HepG2 (cell line): ENCODE results near the gene B3GNT9. TPM values are rescaled to one million over a fixed set of nuclear protein-coding genes. Genes with fewer than 3 reads are reported as not detected.

Source experiments
- AKAP8 ChIP-seq: sonication (generic); formaldehyde crosslinking; IDR thresholded peaks from 2 replicates; pipeline ENCODE4 v1.5.1; 2020; ENCODE audit warnings: mild to moderate bottlenecking, missing genetic modification reagents
- CEBPG ChIP-seq: IDR thresholded peaks from 2 replicates; pipeline ENCODE4 v1.6.1; 2016
- FIP1L1 ChIP-seq: fragments of 200-400 bp; formaldehyde crosslinking; IDR thresholded peaks from 2 replicates; pipeline ENCODE4 v1.6.1; 2018; ENCODE audit warnings: low read depth, mild to moderate bottlenecking, low read length, moderate library complexity, borderline replicate concordance; ENCODE audit not compliant: insufficient read depth
- FOXC1 ChIP-seq: sonication (generic); formaldehyde crosslinking; IDR thresholded peaks from 2 replicates; pipeline ENCODE4 v1.8.0; 2022; ENCODE audit warnings: mild to moderate bottlenecking, missing genetic modification reagents, borderline replicate concordance
- GTF2F1 ChIP-seq: fragments of 150-350 bp; IDR thresholded peaks from 2 replicates; pipeline ENCODE4 v1.6.1; 2014; ENCODE audit warnings: low read length
- MAZ ChIP-seq, 2 experiments: sonication (generic) in 1 of 2; formaldehyde crosslinking in 1 of 2; IDR thresholded peaks; 2 replicates each; pipeline versions ENCODE4 v1.5.0 to v1.6.1; 2012 to 2020; ENCODE audit warnings: low read depth in 2 of 2, mild to moderate bottlenecking in 2 of 2, borderline replicate concordance in 1 of 2, improper control_type of control experiment in 1 of 2, low read length in 1 of 2, missing genetic modification reagents in 1 of 2, moderate library complexity in 1 of 2
- MBNL3 ChIP-seq: fragments of 250-450 bp; sonication (Bioruptor Pico); conservative IDR thresholded peaks from 2 replicates; pipeline ENCODE4 v1.8.0; 2022; ENCODE audit warnings: mild to moderate bottlenecking, inconsistent platforms
- PHF8 ChIP-seq: sonication (generic); formaldehyde crosslinking; IDR thresholded peaks from 2 replicates; pipeline ENCODE4 v1.5.0; 2020; ENCODE audit warnings: missing genetic modification reagents
- TCF7 ChIP-seq: sonication (generic); IDR thresholded peaks from 2 replicates; pipeline ENCODE4 v1.6.1; 2016; ENCODE audit warnings: antibody characterized with exemption, low read depth
- TEAD3 ChIP-seq: optimal IDR thresholded peaks from 2 replicates; pipeline ENCODE3; 2016; ENCODE audit warnings: borderline replicate concordance
- ZBTB8A ChIP-seq: sonication (generic); formaldehyde crosslinking; IDR thresholded peaks from 2 replicates; pipeline ENCODE4 v1.4.0; 2020; ENCODE audit warnings: mild to moderate bottlenecking, low read depth, missing genetic modification reagents, borderline replicate concordance
- ZC3H4 ChIP-seq: sonication (generic); formaldehyde crosslinking; IDR thresholded peaks from 2 replicates; pipeline ENCODE4 v1.4.0; 2020; ENCODE audit warnings: missing genetic modification reagents, borderline replicate concordance
- ZFP36L1 ChIP-seq: sonication (generic); formaldehyde crosslinking; IDR thresholded peaks from 2 replicates; pipeline ENCODE4 v1.8.0; 2022; ENCODE audit warnings: mild to moderate bottlenecking, missing genetic modification reagents, moderate library complexity
- ZNF12 ChIP-seq: sonication (generic); formaldehyde crosslinking; IDR thresholded peaks from 2 replicates; pipeline ENCODE4 v1.5.0; 2020; ENCODE audit warnings: missing genetic modification reagents
- ZNF629 ChIP-seq: sonication (generic); formaldehyde crosslinking; conservative IDR thresholded peaks from 2 replicates; pipeline ENCODE4 v1.5.0; 2020; ENCODE audit warnings: missing genetic modification reagents
- ZSCAN22 ChIP-seq: sonication (generic); formaldehyde crosslinking; IDR thresholded peaks from 2 replicates; pipeline ENCODE4 v1.4.0; 2020; ENCODE audit warnings: mild to moderate bottlenecking, missing genetic modification reagents
- polyA plus RNA-seq, 8 experiments: library from polyadenylated mRNA; depleted of rRNA in 3 of 8; stranded (reverse) in 7 of 8; unstranded in 1 of 8; fragments of >200 nt; fragmentation: Illumina TruSeq in 4 of 8; extraction: Trizol in 4 of 8; gene quantifications; 2 replicates each; pipeline versions ENCODE4 v1.2.1 to v1.2.3, GENCODE V29; 2011 to 2016; ENCODE audit warnings: low read depth in 4 of 8, missing spikeins in 1 of 8, mixed read lengths in 1 of 8; ENCODE audit not compliant: insufficient read depth in 1 of 8
- total RNA-seq, 5 experiments: library from RNA; depleted of rRNA; stranded (reverse); fragments of >200 nt; fragmentation: Illumina TruSeq; extraction: Trizol; gene quantifications; 2 replicates each; pipeline ENCODE4 v1.2.3, GENCODE V29; 2016; ENCODE audit warnings: low read depth in 1 of 5
- TF ChIP-seq, protein P1 (sequence below): IDR thresholded peaks from 2 replicates; pipeline ENCODE4 v1.6.1; 2016; ENCODE audit warnings: mild to moderate bottlenecking
- TF ChIP-seq, protein P2 (sequence below): sonication (generic); formaldehyde crosslinking; IDR thresholded peaks from 2 replicates; pipeline ENCODE4 v1.8.0; 2022; ENCODE audit warnings: mild to moderate bottlenecking, missing genetic modification reagents; ENCODE audit not compliant: insufficient replicate concordance
- TF ChIP-seq, protein P3 (sequence below): sonication (generic); formaldehyde crosslinking; conservative IDR thresholded peaks from 2 replicates; pipeline ENCODE4 v1.4.0; 2020; ENCODE audit warnings: mild to moderate bottlenecking, missing genetic modification reagents, moderate library complexity
- TF ChIP-seq, protein P4 (sequence below): sonication (generic); formaldehyde crosslinking; IDR thresholded peaks from 2 replicates; pipeline ENCODE4 v1.4.0; 2020; ENCODE audit warnings: low read depth, mild to moderate bottlenecking, missing genetic modification reagents

Gene B3GNT9
- total and polyA plus RNA-seq, 2 of the 13 experiments (the other 11 are each of a cell fraction or from before 2014, with no cell fraction given), result 1.5 to 3.1 TPM

DNA sequence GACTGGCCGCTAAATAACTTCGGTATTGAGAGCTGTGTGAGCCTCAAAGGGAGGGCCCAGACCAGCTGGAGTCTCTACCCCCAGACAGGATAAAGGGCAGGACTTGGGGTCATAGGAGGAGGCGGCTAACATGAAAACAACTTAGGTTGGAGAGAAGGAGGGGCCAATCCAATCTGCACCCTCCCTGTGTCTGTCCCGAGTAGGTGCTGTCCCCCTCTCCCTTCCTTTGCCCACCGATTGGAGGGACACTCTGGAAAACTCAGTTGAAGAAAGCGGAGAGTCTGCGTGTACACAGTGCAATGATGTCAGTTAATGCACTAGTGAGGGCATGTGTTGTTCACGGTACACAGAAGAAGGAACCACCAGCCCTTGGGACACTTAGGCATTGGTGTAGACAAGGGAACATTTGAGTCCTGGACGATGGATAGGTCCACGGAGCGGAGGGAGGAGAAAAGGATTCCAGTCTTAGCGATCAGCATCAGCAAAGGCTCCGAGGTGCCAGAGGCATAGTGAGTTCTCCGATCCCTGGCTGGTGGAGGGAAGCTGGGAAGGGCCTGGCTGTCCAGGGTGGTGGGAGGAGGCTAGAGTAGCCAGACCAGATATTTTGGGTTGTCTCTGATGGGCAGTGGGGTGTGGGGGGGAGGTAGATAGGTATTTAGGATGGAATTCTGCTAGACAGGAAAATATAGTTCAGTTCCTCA, 20.3 kb upstream of the B3GNT9 start (continued):
- TF ChIP-seq ZNF12 (CRISPR knock-in tag) (no peak), PHF8 (CRISPR knock-in tag) (no peak), ZFP36L1 (CRISPR knock-in tag) (no peak), ZC3H4 (peak; percentile 17; the same call in 1 of the 2 replicates), GTF2F1 (no peak), ZNF629 (CRISPR knock-in tag) (no peak), CEBPG (CRISPR knock-in tag) (no peak), MAZ (IDR thresholded peaks at IDR 0.05; ENCODE audit: borderline replicate concordance, low read depth, low read length) (no peak), MAZ (CRISPR knock-in tag; IDR thresholded peaks at IDR 0.05; ENCODE audit: low read depth) (no peak), ZSCAN22 (CRISPR knock-in tag) (no peak), ZBTB8A (CRISPR knock-in tag) (no peak), AKAP8 (no peak), TEAD3 (CRISPR knock-in tag) (peak; percentile 28), MBNL3 (CRISPR knock-in tag) (no peak), FOXC1 (CRISPR knock-in tag) (0 out of 2 replicates have a peak, but pooled peaks have one; percentile 79), FIP1L1 (no peak), TCF7 (no peak; the same call in 1 of the 2 replicates)
- TF ChIP-seq, protein P1, sequence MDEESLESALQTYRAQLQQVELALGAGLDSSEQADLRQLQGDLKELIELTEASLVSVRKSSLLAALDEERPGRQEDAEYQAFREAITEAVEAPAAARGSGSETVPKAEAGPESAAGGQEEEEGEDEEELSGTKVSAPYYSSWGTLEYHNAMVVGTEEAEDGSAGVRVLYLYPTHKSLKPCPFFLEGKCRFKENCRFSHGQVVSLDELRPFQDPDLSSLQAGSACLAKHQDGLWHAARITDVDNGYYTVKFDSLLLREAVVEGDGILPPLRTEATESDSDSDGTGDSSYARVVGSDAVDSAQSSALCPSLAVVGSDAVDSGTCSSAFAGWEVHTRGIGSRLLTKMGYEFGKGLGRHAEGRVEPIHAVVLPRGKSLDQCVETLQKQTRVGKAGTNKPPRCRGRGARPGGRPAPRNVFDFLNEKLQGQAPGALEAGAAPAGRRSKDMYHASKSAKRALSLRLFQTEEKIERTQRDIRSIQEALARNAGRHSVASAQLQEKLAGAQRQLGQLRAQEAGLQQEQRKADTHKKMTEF (CRISPR knock-in tag), result no peak
- TF ChIP-seq, protein P2, sequence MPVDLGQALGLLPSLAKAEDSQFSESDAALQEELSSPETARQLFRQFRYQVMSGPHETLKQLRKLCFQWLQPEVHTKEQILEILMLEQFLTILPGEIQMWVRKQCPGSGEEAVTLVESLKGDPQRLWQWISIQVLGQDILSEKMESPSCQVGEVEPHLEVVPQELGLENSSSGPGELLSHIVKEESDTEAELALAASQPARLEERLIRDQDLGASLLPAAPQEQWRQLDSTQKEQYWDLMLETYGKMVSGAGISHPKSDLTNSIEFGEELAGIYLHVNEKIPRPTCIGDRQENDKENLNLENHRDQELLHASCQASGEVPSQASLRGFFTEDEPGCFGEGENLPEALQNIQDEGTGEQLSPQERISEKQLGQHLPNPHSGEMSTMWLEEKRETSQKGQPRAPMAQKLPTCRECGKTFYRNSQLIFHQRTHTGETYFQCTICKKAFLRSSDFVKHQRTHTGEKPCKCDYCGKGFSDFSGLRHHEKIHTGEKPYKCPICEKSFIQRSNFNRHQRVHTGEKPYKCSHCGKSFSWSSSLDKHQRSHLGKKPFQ (CRISPR knock-in tag), result no peak
- TF ChIP-seq, protein P3, sequence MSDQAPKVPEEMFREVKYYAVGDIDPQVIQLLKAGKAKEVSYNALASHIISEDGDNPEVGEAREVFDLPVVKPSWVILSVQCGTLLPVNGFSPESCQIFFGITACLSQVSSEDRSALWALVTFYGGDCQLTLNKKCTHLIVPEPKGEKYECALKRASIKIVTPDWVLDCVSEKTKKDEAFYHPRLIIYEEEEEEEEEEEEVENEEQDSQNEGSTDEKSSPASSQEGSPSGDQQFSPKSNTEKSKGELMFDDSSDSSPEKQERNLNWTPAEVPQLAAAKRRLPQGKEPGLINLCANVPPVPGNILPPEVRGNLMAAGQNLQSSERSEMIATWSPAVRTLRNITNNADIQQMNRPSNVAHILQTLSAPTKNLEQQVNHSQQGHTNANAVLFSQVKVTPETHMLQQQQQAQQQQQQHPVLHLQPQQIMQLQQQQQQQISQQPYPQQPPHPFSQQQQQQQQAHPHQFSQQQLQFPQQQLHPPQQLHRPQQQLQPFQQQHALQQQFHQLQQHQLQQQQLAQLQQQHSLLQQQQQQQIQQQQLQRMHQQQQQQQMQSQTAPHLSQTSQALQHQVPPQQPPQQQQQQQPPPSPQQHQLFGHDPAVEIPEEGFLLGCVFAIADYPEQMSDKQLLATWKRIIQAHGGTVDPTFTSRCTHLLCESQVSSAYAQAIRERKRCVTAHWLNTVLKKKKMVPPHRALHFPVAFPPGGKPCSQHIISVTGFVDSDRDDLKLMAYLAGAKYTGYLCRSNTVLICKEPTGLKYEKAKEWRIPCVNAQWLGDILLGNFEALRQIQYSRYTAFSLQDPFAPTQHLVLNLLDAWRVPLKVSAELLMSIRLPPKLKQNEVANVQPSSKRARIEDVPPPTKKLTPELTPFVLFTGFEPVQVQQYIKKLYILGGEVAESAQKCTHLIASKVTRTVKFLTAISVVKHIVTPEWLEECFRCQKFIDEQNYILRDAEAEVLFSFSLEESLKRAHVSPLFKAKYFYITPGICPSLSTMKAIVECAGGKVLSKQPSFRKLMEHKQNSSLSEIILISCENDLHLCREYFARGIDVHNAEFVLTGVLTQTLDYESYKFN (CRISPR knock-in tag), result peak; percentile 14; the same call in 1 of the 2 replicates
- TF ChIP-seq, protein P4, sequence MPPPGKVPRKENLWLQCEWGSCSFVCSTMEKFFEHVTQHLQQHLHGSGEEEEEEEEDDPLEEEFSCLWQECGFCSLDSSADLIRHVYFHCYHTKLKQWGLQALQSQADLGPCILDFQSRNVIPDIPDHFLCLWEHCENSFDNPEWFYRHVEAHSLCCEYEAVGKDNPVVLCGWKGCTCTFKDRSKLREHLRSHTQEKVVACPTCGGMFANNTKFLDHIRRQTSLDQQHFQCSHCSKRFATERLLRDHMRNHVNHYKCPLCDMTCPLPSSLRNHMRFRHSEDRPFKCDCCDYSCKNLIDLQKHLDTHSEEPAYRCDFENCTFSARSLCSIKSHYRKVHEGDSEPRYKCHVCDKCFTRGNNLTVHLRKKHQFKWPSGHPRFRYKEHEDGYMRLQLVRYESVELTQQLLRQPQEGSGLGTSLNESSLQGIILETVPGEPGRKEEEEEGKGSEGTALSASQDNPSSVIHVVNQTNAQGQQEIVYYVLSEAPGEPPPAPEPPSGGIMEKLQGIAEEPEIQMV (CRISPR knock-in tag), result peak; percentile 78; the same call in 1 of the 2 replicates
